DOHH2 (cell line): ENCODE results near the gene MRPL57.

Source experiments
- CTCF ChIP-seq: fragments of 200-600 bp; sonication (generic); IDR thresholded peaks from one replicate; pipeline ENCODE4 v1.5.1; 2014; ENCODE audit warnings: antibody characterized with exemption, mild to moderate bottlenecking, low read depth, low read length; ENCODE audit not compliant: poor library complexity, severe bottlenecking
- EZH2phosphoT487 ChIP-seq: fragments of 200-600 bp; sonication (generic); IDR thresholded peaks from 2 replicates; pipeline ENCODE4 v1.6.1; 2017; ENCODE audit warnings: borderline replicate concordance, mild to moderate bottlenecking, antibody characterized with exemption, low read length, moderate library complexity, mixed read lengths

- TF ChIP-seq CTCF (no peak), EZH2phosphoT487 (no peak)
These were observed 42.0 kb upstream of the MRPL57 start for GRCh38 chr13:21134475-21134874.
